K562 (cell line): ENCODE data around the gene UBXN11. TPM values are rescaled to one million over a fixed set of nuclear protein-coding genes. Genes with fewer than 3 reads are reported as not detected.

Experiments
- ELF2 ChIP-seq: fragments of 250-450 bp; sonication (Bioruptor Pico); IDR thresholded peaks from 2 replicates; pipeline ENCODE4 v1.5.0; 2021; ENCODE audit warnings: mild to moderate bottlenecking
- MAZ ChIP-seq, 2 experiments: fragments of 450-650 bp in 1 of 2; sonication (generic) in 1 of 2; formaldehyde crosslinking; IDR thresholded peaks in 1 of 2; conservative IDR thresholded peaks in 1 of 2; 2 replicates each; pipeline versions ENCODE4 v1.4.0 to v1.5.0; 2020; ENCODE audit warnings: mild to moderate bottlenecking in 1 of 2, missing genetic modification reagents in 1 of 2
- MYBL2 ChIP-seq, 2 experiments: fragments of 450-650 bp in 1 of 2; sonication (generic) in 1 of 2; formaldehyde crosslinking in 1 of 2; IDR thresholded peaks; 2 replicates each; pipeline versions ENCODE4 v1.6.1 to v1.8.1; 2017 to 2022; ENCODE audit warnings: borderline replicate concordance in 1 of 2, inconsistent platforms in 1 of 2, low read depth in 1 of 2, mild to moderate bottlenecking in 1 of 2, missing genetic modification reagents in 1 of 2, moderate library complexity in 1 of 2
- NRF1 ChIP-seq, 2 experiments: fragments of 450-650 bp; IDR thresholded peaks in 1 of 2; conservative IDR thresholded peaks in 1 of 2; 2 replicates each; pipeline ENCODE4 v1.6.1; 2014; ENCODE audit warnings: mild to moderate bottlenecking in 2 of 2
- RAD21 ChIP-seq, 2 experiments: fragments of 250-450 bp in 1 of 2; fragments of 450-650 bp in 1 of 2; sonication (Bioruptor Pico) in 1 of 2; formaldehyde crosslinking in 1 of 2; IDR thresholded peaks in 1 of 2; conservative IDR thresholded peaks in 1 of 2; 2 replicates each; pipeline versions ENCODE4 v1.4.0 to v1.8.0; 2020 to 2022; ENCODE audit warnings: mild to moderate bottlenecking in 2 of 2, moderate library complexity in 1 of 2
- RAD51 ChIP-seq: fragments of 450-650 bp; IDR thresholded peaks from 2 replicates; pipeline ENCODE4 v1.7.1; 2016; ENCODE audit warnings: low read depth, mild to moderate bottlenecking, borderline replicate concordance
- RBBP5 ChIP-seq: fragments of 200-600 bp; sonication (generic); IDR thresholded peaks from 2 replicates; pipeline ENCODE4 v1.6.1; 2012; ENCODE audit warnings: borderline replicate concordance, mild to moderate bottlenecking, low read length, control low read depth, inconsistent platforms; ENCODE audit not compliant: insufficient read depth, poor library complexity, severe bottlenecking
- TCF7 ChIP-seq: sonication (generic); IDR thresholded peaks from 2 replicates; pipeline ENCODE4 v1.6.1; 2016; ENCODE audit warnings: antibody characterized with exemption, borderline replicate concordance
- XRCC5 ChIP-seq: fragments of 200-400 bp; formaldehyde crosslinking; IDR thresholded peaks from 2 replicates; pipeline ENCODE4 v1.6.1; 2017; ENCODE audit warnings: low read depth, mild to moderate bottlenecking, low read length
- ZNF232 ChIP-seq: sonication (generic); formaldehyde crosslinking; IDR thresholded peaks from 2 replicates; pipeline ENCODE4 v1.8.0; 2022; ENCODE audit warnings: mild to moderate bottlenecking, missing genetic modification reagents
- ZNF253 ChIP-seq: fragments of 250-450 bp; sonication (Bioruptor Pico); conservative IDR thresholded peaks from 2 replicates; pipeline ENCODE4 v1.6.1; 2021; ENCODE audit warnings: mild to moderate bottlenecking
- ZNF274 ChIP-seq: IDR thresholded peaks from 2 replicates; pipeline ENCODE4 v1.6.1; 2011; ENCODE audit warnings: low read depth, mild to moderate bottlenecking, low read length, moderate library complexity, borderline replicate concordance
- ZNF609 ChIP-seq: sonication (generic); formaldehyde crosslinking; IDR thresholded peaks from 2 replicates; pipeline ENCODE4 v1.8.1; 2023; ENCODE audit warnings: missing genetic modification reagents, mild to moderate bottlenecking, borderline replicate concordance
- ZNF699 ChIP-seq: fragments of 250-450 bp; sonication (Bioruptor Pico); IDR thresholded peaks from 2 replicates; pipeline ENCODE4 v1.8.0; 2021; ENCODE audit warnings: mild to moderate bottlenecking, moderate library complexity; ENCODE audit not compliant: insufficient replicate concordance
- polyA plus RNA-seq, 8 experiments: library from polyadenylated mRNA; depleted of rRNA in 4 of 8; stranded (reverse) in 5 of 8; unstranded in 3 of 8; fragments of >200 nt; fragmentation: Nextera tagmentation in 2 of 8; fragmentation: Illumina TruSeq in 1 of 8; extraction: Ambion mirVana in 2 of 8; extraction: Trizol in 1 of 8; gene quantifications; 2 replicates each; pipeline versions ENCODE4 v1.2.1 to v1.2.3, GENCODE V29; 2011 to 2014; ENCODE audit warnings: inconsistent platforms in 1 of 8, missing spikeins in 1 of 8
- total RNA-seq, 7 experiments: library from RNA; depleted of rRNA in 6 of 7; stranded (reverse); fragments of >200 nt in 6 of 7; fragmentation: Illumina TruSeq in 2 of 7; extraction: Trizol in 2 of 7; gene quantifications; 2 replicates each; pipeline versions ENCODE4 v1.2.1 to v1.2.3, GENCODE V29; 2011 to 2021; ENCODE audit warnings: low replicate concordance in 1 of 7

The UBXN11 gene
- total and polyA plus RNA-seq, 9 of the 15 experiments (the other 6 are each of a cell fraction or from before 2014, with no cell fraction given): 0.48 to 34.3 (median 11.3) TPM

GRCh38 chr1:26321315-26322041, 15.0 kb upstream of the UBXN11 start (continued):
- TF ChIP-seq ZNF609 (CRISPR knock-in tag): no peak
- peak; percentile 92 for TF ChIP-seq XRCC5
- no peak for TF ChIP-seq ELF2 (CRISPR knock-in tag)
- TF ChIP-seq ZNF253: no peak
- TF ChIP-seq RAD21 (CRISPR knock-in tag; conservative IDR thresholded peaks at IDR 0.05 in 1 of 2, IDR thresholded peaks at IDR 0.05 in 1 of 2): peak; percentile 99
- no peak for TF ChIP-seq ZNF232 (CRISPR knock-in tag)
- TF ChIP-seq MAZ (CRISPR knock-in tag; conservative IDR thresholded peaks at IDR 0.05 in 1 of 2, IDR thresholded peaks at IDR 0.05 in 1 of 2): peak; percentile 82 to 86
- TF ChIP-seq RBBP5: no peak
- TF ChIP-seq TCF7: no peak
- TF ChIP-seq ZNF699 (CRISPR knock-in tag): no peak
- TF ChIP-seq MYBL2 (IDR thresholded peaks at IDR 0.05; ENCODE audit: low read depth): no peak
- no peak for TF ChIP-seq MYBL2 (CRISPR knock-in tag; IDR thresholded peaks at IDR 0.05; ENCODE audit: borderline replicate concordance)
- peak; percentile 15; the same call in 1 of the 2 replicates for TF ChIP-seq RAD51
- TF ChIP-seq ZNF274: no peak
- TF ChIP-seq NRF1 (conservative IDR thresholded peaks at IDR 0.05 in 1 of 2, IDR thresholded peaks at IDR 0.05 in 1 of 2): peak; percentile 62 to 74
